Ovary (tissue), 9 donors: ENCODE measurements around the gene ETV3L. TPM values are rescaled to one million over a fixed set of nuclear protein-coding genes. Genes with fewer than 3 reads are reported as not detected.

Source experiments
- DNase-seq, 5 donors: peaks; one replicate each; pipeline ENCODE4 v3.0.0-alpha.2; 2019 to 2020
- H3K27ac ChIP-seq, 2 donors: fragments of 200-600 bp; one replicate each; pipeline versions ENCODE4 v1.5.1 to v1.8.0; 2019 to 2022
- H3K27me3 ChIP-seq: fragments of 200-600 bp; one replicate; pipeline ENCODE4 v1.8.0; 2022
- H3K36me3 ChIP-seq: fragments of 200-600 bp; sonication (generic); one replicate; pipeline ENCODE4 v1.5.1; 2019
- H3K4me1 ChIP-seq: one replicate; pipeline ENCODE4 v1.8.1; 2013; ENCODE audit warnings: mild to moderate bottlenecking, moderate library complexity; ENCODE audit not compliant: insufficient read depth
- H3K4me3 ChIP-seq: fragments of 200-600 bp; sonication (generic); one replicate; pipeline ENCODE4 v1.5.1; 2017
- H3K9me3 ChIP-seq, 2 donors: fragments of 200-600 bp in 1 of 2; sonication (generic) in 1 of 2; one replicate each; pipeline versions ENCODE4 v1.5.1 to v1.8.1; 2013 to 2019; ENCODE audit warnings: mild to moderate bottlenecking in 1 of 2, moderate library complexity in 1 of 2
- CTCF ChIP-seq, 3 donors: fragments of 450-650 bp in 2 of 3; fragments of 200-600 bp in 1 of 3; IDR thresholded peaks; one replicate each; pipeline versions ENCODE4 v1.5.1 to v1.8.0; 2016 to 2022; ENCODE audit warnings: antibody characterized with exemption in 3 of 3, mild to moderate bottlenecking in 1 of 3
- EP300 ChIP-seq: sonication (generic); formaldehyde crosslinking; IDR thresholded peaks from one replicate; pipeline ENCODE4 v1.6.1; 2017; ENCODE audit warnings: antibody characterized with exemption
- POLR2A ChIP-seq: fragments of 450-650 bp; IDR thresholded peaks from one replicate; pipeline ENCODE4 v1.6.1; 2017; ENCODE audit warnings: antibody characterized with exemption, mild to moderate bottlenecking, moderate library complexity
- WGBS, 3 donors: extraction: QIAGEN DNeasy Blood & Tissue Kit in 1 of 3; methylation state at CpG; one replicate each; pipeline versions ENCODE4 v1.1.5 to v1.1.7; 2013 to 2017; 5-methylcytosine and 5-hydroxymethylcytosine counted together
- intact Hi-C, 4 donors: fragments of 100-400 bp; cut with DNase I; formaldehyde crosslinking; loops; one replicate each; pipeline versions ENCODE4 v1.11.0 to v1.15.1; 2022 to 2023
- polyA plus RNA-seq, 2 donors: library from polyadenylated mRNA; stranded (reverse); fragments of 200-250 nt in 1 of 2; fragments of 350-450 nt in 1 of 2; fragmentation: Illumina TruSeq in 1 of 2; extraction: RNeasy Lipid Tissue Mini Kit (QIAGEN cat#74804) in 1 of 2; gene quantifications; one replicate each; pipeline ENCODE4 v1.2.3, GENCODE V29; 2013 to 2014
- total RNA-seq, 7 donors: library from RNA; depleted of rRNA in 2 of 7; stranded (reverse); fragments of >200 nt in 2 of 7; fragmentation: NEBNext Ultra II Directional in 3 of 7; extraction: Animal tissue kit (Norgen Biotek cat#: 25700) in 3 of 7; gene quantifications; one replicate each; pipeline versions ENCODE4 v1.1.0 to v1.2.4, GENCODE V29; 2016 to 2023
- donor health status: DM: no; HTN: no; CAD: no; lungs with moderate emphysema.
- donor health status: DM: no; HTN: no; CAD: no.
- donor health status: Bipolar disorder and iron deficiency.
- donor health status: DM: yes; HTN: yes; CAD: no.
- donor health status: DM: no; HTN: no; CAD: no.
- donor health status: DM: yes; HTN: yes; CAD: no.

ETV3L gene
- total and polyA plus RNA-seq, 9 donors: not detected

DNA sequence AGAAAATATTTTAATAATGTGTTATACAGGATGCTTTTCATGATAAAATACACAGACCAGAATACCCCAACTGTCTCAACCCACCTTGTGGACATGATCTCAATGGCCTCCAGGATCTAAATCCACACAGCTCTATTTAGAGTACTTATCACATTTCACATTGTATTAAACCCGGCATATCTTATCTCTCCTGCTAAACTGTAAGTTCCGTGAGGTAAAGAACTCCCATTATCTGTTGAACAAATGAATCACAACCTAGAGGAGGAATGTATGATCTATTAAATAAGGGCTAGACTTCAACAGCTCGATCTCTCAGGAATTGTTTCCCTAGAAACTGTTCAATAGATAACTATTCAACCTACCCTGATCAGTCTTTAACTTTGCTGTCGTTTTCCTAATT is 31.7 kb upstream of the ETV3L start:
- no peak for DNase-seq
- H3K27ac ChIP-seq: no peak overlapping the region
- H3K27me3 ChIP-seq: no peaks in the 10 kb centered on the region
- no peaks in the 10 kb centered on the region for H3K36me3 ChIP-seq
- intact Hi-C loops: no loop called here
- no peak overlapping the region for H3K4me3 ChIP-seq
- TF ChIP-seq EP300 (no peak), POLR2A (no peak), CTCF (IDR thresholded peaks at IDR 0.05) (no peak)
- H3K9me3 ChIP-seq: no peaks in the 10 kb centered on the region
- no peaks in the 10 kb centered on the region for H3K4me1 ChIP-seq
- WGBS, 3 donors: 70 to 87% (median 77%) methylated on average over 4 of the region's 4 CpGs

DNA sequence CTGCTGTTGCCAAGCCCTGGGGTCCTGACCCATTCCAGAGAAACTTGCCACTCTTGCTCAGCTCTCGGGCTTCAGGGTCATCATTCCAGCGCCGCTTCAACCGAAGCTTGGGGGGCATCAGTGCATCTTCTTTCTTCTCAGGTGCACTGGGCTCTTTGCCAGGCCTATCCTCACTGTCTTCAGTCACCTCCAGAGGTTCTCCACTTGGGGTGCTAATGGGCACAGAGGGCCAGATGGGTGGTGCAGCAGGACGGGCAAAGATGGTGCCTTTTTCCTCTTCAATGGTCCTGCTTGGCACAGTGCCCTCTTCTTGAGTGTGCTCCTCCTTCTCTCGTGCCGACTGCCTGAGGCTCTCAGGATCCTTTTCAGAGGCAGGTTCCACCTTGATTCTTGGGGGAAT is 25.2 kb upstream of the ETV3L start:
- H3K4me3 ChIP-seq: no peak overlapping the region
- H3K4me1 ChIP-seq: no peaks in the 10 kb centered on the region
- no peaks in the 10 kb centered on the region for H3K36me3 ChIP-seq
- no peak for TF ChIP-seq EP300
- TF ChIP-seq POLR2A: no peak
- TF ChIP-seq CTCF (IDR thresholded peaks at IDR 0.05): no peak
- no peaks in the 10 kb centered on the region for H3K27me3 ChIP-seq
- intact Hi-C loops: no loop called here
- 82 to 85% (median 84%) methylated on average over 7 of the region's 7 CpGs for WGBS, 3 donors
- no peak overlapping the region for H3K27ac ChIP-seq
- no peak for DNase-seq
- no peaks in the 10 kb centered on the region for H3K9me3 ChIP-seq

DNA sequence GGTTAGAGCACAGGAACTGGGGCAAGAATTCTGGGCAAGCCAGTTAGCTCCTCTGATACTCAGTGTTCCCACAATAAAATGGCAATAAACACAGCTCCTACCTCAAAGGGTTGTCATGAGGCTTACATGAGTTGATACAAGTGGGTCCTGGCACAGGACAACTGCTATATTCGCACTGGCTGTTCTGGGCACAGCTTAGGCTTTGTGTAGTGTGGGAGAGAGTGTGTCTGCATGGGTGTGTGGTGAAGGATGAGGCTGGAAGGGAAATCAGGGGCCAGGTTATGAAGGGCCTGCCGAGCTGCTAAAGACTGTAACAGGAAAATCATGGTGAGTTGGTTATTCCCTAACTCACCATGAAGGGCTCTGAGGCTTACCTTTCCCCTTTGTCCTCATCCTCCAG is 19.8 kb upstream of the ETV3L start:
- Histone ChIP-seq H3K9me3 (no peaks in the 10 kb centered on the region), H3K27me3 (no peaks in the 10 kb centered on the region), H3K4me1 (no peaks in the 10 kb centered on the region), H3K4me3 (no peak overlapping the region), H3K27ac (no peak overlapping the region), H3K36me3 (no peaks in the 10 kb centered on the region)
- no peak for DNase-seq
- TF ChIP-seq EP300: no peak
- no peak for TF ChIP-seq POLR2A
- no peak for TF ChIP-seq CTCF (IDR thresholded peaks at IDR 0.05)
- WGBS, 3 donors: 80 to 85% (median 81%) methylated on average over 2 of the region's 2 CpGs
- intact Hi-C loops: no loop called here

- H3K4me3 ChIP-seq: no peak overlapping the region
- H3K27ac ChIP-seq: no peak overlapping the region
- H3K36me3 ChIP-seq: no peaks in the 10 kb centered on the region
- WGBS, 3 donors: 85 to 90% (median 85%) methylated on average over 9 of the region's 9 CpGs
- TF ChIP-seq POLR2A (no peak), EP300 (no peak), CTCF (IDR thresholded peaks at IDR 0.05) (no peak)
- intact Hi-C loops: no loop called here
- no peaks in the 10 kb centered on the region for H3K9me3 ChIP-seq
- DNase-seq: no peak
- H3K4me1 ChIP-seq: no peaks in the 10 kb centered on the region
- no peaks in the 10 kb centered on the region for H3K27me3 ChIP-seq
Observed at GRCh38 chr1:157119008-157119407, 19.4 kb upstream of the ETV3L start.
